ENCODE results near the gene ZNF549.
A peak's percentile ranks its signal among the peaks of the same experiment; 100 is the strongest.
"Not testable (repeated sequence)": the region's sequence is repeated elsewhere in the genome, so short reads cannot be mapped to it uniquely, and the experiment has no call there.

ZNF549 gene

GRCh38 chr19:57527136-57527881, at the start of gene ZNF549:
ZNF549 (plus strand) TSS chr19:57527356; CDS start chr19:57527574, 218 bp downstream.
- DNase-seq (ENCODE audit: low read depth): peak; percentile 95

- peak; percentile 83 for DNase-seq (ENCODE audit: low read depth)
Measured at GRCh38 chr19:57487477-57488298, 39.5 kb upstream of the ZNF549 start, which contains the start of gene ZNF419. ZNF419 (plus strand) TSS chr19:57487750; CDS start chr19:57487951, 201 bp downstream.

GRCh38 chr19:57488299-57488644, 38.9 kb upstream of the ZNF549 start:
- peak; percentile 54 for DNase-seq (ENCODE audit: low read depth)

GRCh38 chr19:57499332-57499679, 27.9 kb upstream of the ZNF549 start:
- DNase-seq (ENCODE audit: low read depth): not testable (repeated sequence)

GRCh38 chr19:57499680-57500395, 27.3 kb upstream of the ZNF549 start, which contains the start of gene ZNF773:
ZNF773 (plus strand) TSS chr19:57499938; CDS start chr19:57500081, 143 bp downstream.
- peak; percentile 97 for DNase-seq (ENCODE audit: low read depth)

- DNase-seq (ENCODE audit: low read depth): peak; percentile 53
Measured at GRCh38 chr19:57500400-57500799, 26.8 kb upstream of the ZNF549 start.

GRCh38 chr19:57506163-57506562, 21.0 kb upstream of the ZNF549 start:
- DNase-seq (ENCODE audit: low read depth): no peak

GRCh38 chr19:57511484-57511883, 15.7 kb upstream of the ZNF549 start:
- DNase-seq (ENCODE audit: low read depth): no peak

GRCh38 chr19:57512845-57513244, 14.3 kb upstream of the ZNF549 start:
- DNase-seq (ENCODE audit: low read depth): peak; percentile 31

GRCh38 chr19:57515255-57515654, 11.9 kb upstream of the ZNF549 start:
- no peak for DNase-seq (ENCODE audit: low read depth)

- not testable (repeated sequence) for DNase-seq (ENCODE audit: low read depth)
Measured at GRCh38 chr19:57518021-57518420, 9.1 kb upstream of the ZNF549 start.

- no peak for DNase-seq (ENCODE audit: low read depth)
Measured at GRCh38 chr19:57537953-57538547, 10.9 kb downstream of the ZNF549 start.

GRCh38 chr19:57546513-57546912, 19.4 kb downstream of the ZNF549 start:
- DNase-seq (ENCODE audit: low read depth): no peak

GRCh38 chr19:57552432-57552831, 25.3 kb downstream of the ZNF549 start:
- DNase-seq (ENCODE audit: low read depth): no peak

GRCh38 chr19:57557659-57558058, 30.5 kb downstream of the ZNF549 start:
- DNase-seq (ENCODE audit: low read depth): no peak

GRCh38 chr19:57558525-57558924, 31.4 kb downstream of the ZNF549 start:
- DNase-seq (ENCODE audit: low read depth): peak; percentile 25

- peak; percentile 22 for DNase-seq (ENCODE audit: low read depth)
Measured at GRCh38 chr19:57559008-57559403, 31.9 kb downstream of the ZNF549 start.

GRCh38 chr19:57559404-57560025, 32.4 kb downstream of the ZNF549 start, which contains the start of gene ZNF550:
ZNF550 (minus strand) TSS chr19:57559863; CDS start chr19:57559682, 181 bp downstream.
- peak; percentile 92 for DNase-seq (ENCODE audit: low read depth)

GRCh38 chr19:57560049-57560491, 32.9 kb downstream of the ZNF549 start:
- DNase-seq (ENCODE audit: low read depth): peak; percentile 79

GRCh38 chr19:57563547-57563946, 36.4 kb downstream of the ZNF549 start:
- no peak for DNase-seq (ENCODE audit: low read depth)
